Measurements from ENCODE around the gene ARID5B.

DNA sequence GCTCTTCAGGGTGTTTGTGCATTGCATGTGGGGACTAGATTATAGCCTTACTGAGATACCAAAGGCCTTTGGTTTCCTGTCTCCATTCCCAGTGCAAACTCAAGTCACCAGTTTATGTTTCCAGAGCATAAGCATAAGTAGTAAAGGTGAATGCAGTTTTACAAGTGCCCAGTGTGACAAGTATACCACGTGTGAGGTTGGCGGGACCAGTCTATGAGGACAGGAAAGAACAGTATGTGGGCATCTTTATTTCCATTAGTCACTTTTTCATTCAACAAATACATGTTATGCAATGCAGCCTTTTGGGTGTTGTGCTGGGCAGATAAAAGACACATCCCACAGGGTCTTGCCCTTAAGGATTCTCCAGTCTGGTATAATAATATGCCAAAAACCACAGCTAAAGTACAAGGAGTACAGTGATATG is 146.5 kb downstream of the ARID5B start:
- no peak for TF ChIP-seq POLR2A (IDR thresholded peaks at IDR 0.05; ENCODE audit: low read depth, low read length)
- TF ChIP-seq TAF1 (IDR thresholded peaks at IDR 0.05; ENCODE audit: low read depth, low read length), result no peak

All from GM12891 (cell line).